Measurements from ENCODE around the gene DLGAP1. TPM values are rescaled to one million over a fixed set of nuclear protein-coding genes. Genes with fewer than 3 reads are reported as not detected.

DLGAP1 gene
- total RNA-seq, 2 experiments from 2014 or later = 0.31 to 0.36 TPM

GRCh38 chr18:4271952-4272351, 183.2 kb downstream of the DLGAP1 start:
- POLR2A ChIA-PET = no interaction called here
- H3K27me3 Mint-ChIP-seq = no peaks in the 10 kb centered on the region
- DNase-seq (no peak), ATAC-seq (ENCODE audit: poor library complexity) (no peak)
- no peaks in the 10 kb centered on the region for H3K36me3 Mint-ChIP-seq (ENCODE audit: low read depth)
- Histone ChIP-seq H3K27me3 (ENCODE audit: control insufficient read depth in 1 of 2, insufficient read depth in 2 of 2, low read length in 2 of 2) (no peaks in the 10 kb centered on the region), H3K27ac (ENCODE audit: low read depth in 1 of 2, low read length in 2 of 2) (no peak overlapping the region), H3K9me3 (ENCODE audit: control insufficient read depth in 1 of 2, insufficient read depth in 1 of 2, low read length in 2 of 2) (no peaks in the 10 kb centered on the region), H3K4me3 (ENCODE audit: low read length) (no peak overlapping the region), H3K4me1 (ENCODE audit: insufficient read depth, low read length) (no peaks in the 10 kb centered on the region), H3K36me3 (ENCODE audit: insufficient read depth, low read length) (no peaks in the 10 kb centered on the region)
- H3K4me3 Mint-ChIP-seq = no peak overlapping the region
- TF ChIP-seq CTCF (IDR thresholded peaks at IDR 0.05) = no peak
- CTCF ChIA-PET = no interaction called here
- intact Hi-C loops (cut with DNase I, micrococcal nuclease) = no loop called here
- H3K9me3 Mint-ChIP-seq = no peaks in the 10 kb centered on the region
- H3K27ac Mint-ChIP-seq = no peak overlapping the region
- H3K4me1 Mint-ChIP-seq (ENCODE audit: low read depth) = no peaks in the 10 kb centered on the region

- Histone ChIP-seq H3K36me3 (ENCODE audit: insufficient read depth, low read length) (no peaks in the 10 kb centered on the region), H3K27me3 (ENCODE audit: control insufficient read depth in 1 of 2, insufficient read depth in 2 of 2, low read length in 2 of 2) (no peaks in the 10 kb centered on the region), H3K27ac (ENCODE audit: low read depth in 1 of 2, low read length in 2 of 2) (no peak overlapping the region), H3K4me1 (ENCODE audit: insufficient read depth, low read length) (no peaks in the 10 kb centered on the region), H3K4me3 (ENCODE audit: low read length) (no peak overlapping the region), H3K9me3 (ENCODE audit: control insufficient read depth in 1 of 2, insufficient read depth in 1 of 2, low read length in 2 of 2) (no peaks in the 10 kb centered on the region)
- no peak for DNase-seq
- H3K4me3 Mint-ChIP-seq = no peak overlapping the region
- no peaks in the 10 kb centered on the region for H3K36me3 Mint-ChIP-seq (ENCODE audit: low read depth)
- POLR2A ChIA-PET = no interaction called here
- ATAC-seq (ENCODE audit: poor library complexity) = no peak
- no peaks in the 10 kb centered on the region for H3K4me1 Mint-ChIP-seq (ENCODE audit: low read depth)
- CTCF ChIA-PET = interaction anchor here (1.2 kb wide), 1 partner anchor 23 kb away, joined by 5 read pairs; no protein-coding TSS in a partner anchor
- TF ChIP-seq CTCF (IDR thresholded peaks at IDR 0.05) = no peak
- no peak overlapping the region for H3K27ac Mint-ChIP-seq
- H3K27me3 Mint-ChIP-seq = no peaks in the 10 kb centered on the region
- no peaks in the 10 kb centered on the region for H3K9me3 Mint-ChIP-seq
- intact Hi-C loops (cut with DNase I, micrococcal nuclease) = no loop called here
Measured at GRCh38 chr18:4270988-4271387, 184.1 kb downstream of the DLGAP1 start.

GRCh38 chr18:4270016-4270415, 185.1 kb downstream of the DLGAP1 start:
- Histone ChIP-seq H3K4me1 (ENCODE audit: insufficient read depth, low read length) (no peaks in the 10 kb centered on the region), H3K4me3 (ENCODE audit: low read length) (no peak overlapping the region), H3K27ac (ENCODE audit: low read depth in 1 of 2, low read length in 2 of 2) (no peak overlapping the region), H3K9me3 (ENCODE audit: control insufficient read depth in 1 of 2, insufficient read depth in 1 of 2, low read length in 2 of 2) (no peaks in the 10 kb centered on the region), H3K27me3 (ENCODE audit: control insufficient read depth in 1 of 2, insufficient read depth in 2 of 2, low read length in 2 of 2) (no peaks in the 10 kb centered on the region), H3K36me3 (ENCODE audit: insufficient read depth, low read length) (no peaks in the 10 kb centered on the region)
- H3K36me3 Mint-ChIP-seq (ENCODE audit: low read depth) = no peaks in the 10 kb centered on the region
- no peak for DNase-seq
- no peaks in the 10 kb centered on the region for H3K4me1 Mint-ChIP-seq (ENCODE audit: low read depth)
- ChIA-PET CTCF (interaction anchor here (1.0 to 1.2 kb wide), 2 partner anchors 10 to 24 kb away, joined by 4 to 5 read pairs; no protein-coding TSS in a partner anchor), POLR2A (no interaction called here)
- intact Hi-C loops (cut with DNase I, micrococcal nuclease) = no loop called here
- no peak for TF ChIP-seq CTCF (IDR thresholded peaks at IDR 0.05)
- H3K4me3 Mint-ChIP-seq = no peak overlapping the region
- ATAC-seq (ENCODE audit: poor library complexity) = no peak
- H3K27ac Mint-ChIP-seq = no peak overlapping the region
- no peaks in the 10 kb centered on the region for H3K9me3 Mint-ChIP-seq
- H3K27me3 Mint-ChIP-seq = no peaks in the 10 kb centered on the region

Measured in CD4-positive, alpha-beta T cell (primary cell).